NT2/D1 (cell line): ENCODE results near the gene BDP1.
"Not testable (repeated sequence)": the region's sequence is repeated elsewhere in the genome, so short reads cannot be mapped to it uniquely, and the experiment has no call there.

Source experiments
- SUZ12 ChIP-seq: IDR thresholded peaks from 2 replicates; pipeline ENCODE4 v1.6.1; 2011; ENCODE audit not compliant: insufficient read length, insufficient read depth; ENCODE audit errors: extremely low read depth
- YY1 ChIP-seq: IDR thresholded peaks from 2 replicates; pipeline ENCODE4 v1.6.1; 2011; ENCODE audit not compliant: insufficient read length, insufficient read depth
- ZNF274 ChIP-seq: IDR thresholded peaks from 2 replicates; pipeline ENCODE4 v1.6.1; 2011; ENCODE audit warnings: mild to moderate bottlenecking, low read depth, low read length

GRCh38 chr5:71551582-71551981, 96.1 kb downstream of the BDP1 start:
- not testable (repeated sequence) for TF ChIP-seq YY1, ZNF274, SUZ12
